Suprapubic skin (tissue), 4 donors: ENCODE data around the gene GRID1. TPM values are rescaled to one million over a fixed set of nuclear protein-coding genes. Genes with fewer than 3 reads are reported as not detected.

ENCODE experiments used
- DNase-seq, 2 donors: peaks; one replicate each; pipeline ENCODE4 v3.0.0-alpha.2; 2019; ENCODE audit warnings: low spot score in 2 of 2
- H3K27ac ChIP-seq: fragments of 200-600 bp; sonication (generic); one replicate; pipeline ENCODE4 v1.5.1; 2019
- H3K27me3 ChIP-seq: fragments of 200-600 bp; sonication (generic); one replicate; pipeline ENCODE4 v1.5.1; 2019
- H3K36me3 ChIP-seq: fragments of 200-600 bp; sonication (generic); one replicate; pipeline ENCODE4 v1.5.1; 2019
- H3K4me1 ChIP-seq: fragments of 200-600 bp; sonication (generic); one replicate; pipeline ENCODE4 v1.5.1; 2019
- H3K4me3 ChIP-seq: fragments of 200-600 bp; sonication (generic); one replicate; pipeline ENCODE4 v1.5.1; 2019; ENCODE audit warnings: mild to moderate bottlenecking
- H3K9me3 ChIP-seq: fragments of 200-600 bp; sonication (generic); one replicate; pipeline ENCODE4 v1.5.1; 2019
- EP300 ChIP-seq: sonication (generic); formaldehyde crosslinking; IDR thresholded peaks from one replicate; pipeline ENCODE4 v1.6.1; 2017; ENCODE audit warnings: antibody characterized with exemption
- POLR2A ChIP-seq, 2 donors: fragments of 450-650 bp; IDR thresholded peaks; one replicate each; pipeline ENCODE4 v1.6.1; 2017; ENCODE audit warnings: antibody characterized with exemption in 2 of 2, mild to moderate bottlenecking in 2 of 2, moderate library complexity in 2 of 2
- POLR2AphosphoS5 ChIP-seq, 3 donors: sonication (generic); formaldehyde crosslinking; IDR thresholded peaks; one replicate each; pipeline ENCODE4 v1.6.1; 2017; ENCODE audit warnings: antibody characterized with exemption in 3 of 3
- WGBS: methylation state at CpG from one replicate; pipeline ENCODE4 v1.1.5; 2018; 5-methylcytosine and 5-hydroxymethylcytosine counted together
- total RNA-seq, 4 donors: library from RNA; depleted of rRNA; stranded (reverse); fragments of >200 nt; gene quantifications; one replicate each; pipeline ENCODE4 v1.1.0, GENCODE V29; 2016
- TF ChIP-seq, protein P1 (sequence below), 2 donors: fragments of 200-600 bp in 1 of 2; fragments of 450-650 bp in 1 of 2; sonication (generic) in 1 of 2; IDR thresholded peaks; one replicate each; pipeline ENCODE4 v1.5.1; 2016 to 2019; ENCODE audit warnings: antibody characterized with exemption in 2 of 2, mild to moderate bottlenecking in 1 of 2, moderate library complexity in 1 of 2

The GRID1 gene
- total RNA-seq, 4 donors from 2014 or later, result 1.8 to 3.1 (median 2.4) TPM

DNA sequence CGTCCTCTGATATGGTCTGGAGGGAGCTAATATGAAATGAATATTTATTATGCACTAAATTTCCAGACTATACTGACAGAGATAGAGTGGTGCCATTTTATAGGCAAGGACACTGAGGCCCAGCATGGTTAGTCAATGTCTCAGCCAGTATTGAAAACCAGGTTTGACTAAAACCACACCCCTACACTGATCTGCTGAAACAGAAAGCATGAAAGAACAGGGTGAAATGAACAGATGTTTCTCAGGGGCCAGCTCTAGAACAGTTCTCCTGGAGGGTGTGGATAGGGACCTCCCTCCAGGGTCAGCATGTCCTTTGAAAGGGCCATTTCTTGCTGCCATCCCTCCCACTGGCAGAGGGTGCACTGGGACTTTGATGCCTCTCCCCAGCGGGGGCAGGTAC, 700.5 kb downstream of the GRID1 start:
- 87% methylated on average over 2 of the region's 2 CpGs for WGBS
- TF ChIP-seq, protein P1, sequence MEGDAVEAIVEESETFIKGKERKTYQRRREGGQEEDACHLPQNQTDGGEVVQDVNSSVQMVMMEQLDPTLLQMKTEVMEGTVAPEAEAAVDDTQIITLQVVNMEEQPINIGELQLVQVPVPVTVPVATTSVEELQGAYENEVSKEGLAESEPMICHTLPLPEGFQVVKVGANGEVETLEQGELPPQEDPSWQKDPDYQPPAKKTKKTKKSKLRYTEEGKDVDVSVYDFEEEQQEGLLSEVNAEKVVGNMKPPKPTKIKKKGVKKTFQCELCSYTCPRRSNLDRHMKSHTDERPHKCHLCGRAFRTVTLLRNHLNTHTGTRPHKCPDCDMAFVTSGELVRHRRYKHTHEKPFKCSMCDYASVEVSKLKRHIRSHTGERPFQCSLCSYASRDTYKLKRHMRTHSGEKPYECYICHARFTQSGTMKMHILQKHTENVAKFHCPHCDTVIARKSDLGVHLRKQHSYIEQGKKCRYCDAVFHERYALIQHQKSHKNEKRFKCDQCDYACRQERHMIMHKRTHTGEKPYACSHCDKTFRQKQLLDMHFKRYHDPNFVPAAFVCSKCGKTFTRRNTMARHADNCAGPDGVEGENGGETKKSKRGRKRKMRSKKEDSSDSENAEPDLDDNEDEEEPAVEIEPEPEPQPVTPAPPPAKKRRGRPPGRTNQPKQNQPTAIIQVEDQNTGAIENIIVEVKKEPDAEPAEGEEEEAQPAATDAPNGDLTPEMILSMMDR (IDR thresholded peaks at IDR 0.05), result no peak
- TF ChIP-seq POLR2A (IDR thresholded peaks at IDR 0.05) (no peak), POLR2AphosphoS5 (IDR thresholded peaks at IDR 0.05) (no peak), EP300 (no peak)
- Histone ChIP-seq H3K27ac (no peak overlapping the region), H3K36me3 (no peaks in the 10 kb centered on the region), H3K9me3 (no peaks in the 10 kb centered on the region), H3K4me3 (no peak overlapping the region), H3K4me1 (no peaks in the 10 kb centered on the region), H3K27me3 (no peaks in the 10 kb centered on the region)
- DNase-seq, result no peak

DNA sequence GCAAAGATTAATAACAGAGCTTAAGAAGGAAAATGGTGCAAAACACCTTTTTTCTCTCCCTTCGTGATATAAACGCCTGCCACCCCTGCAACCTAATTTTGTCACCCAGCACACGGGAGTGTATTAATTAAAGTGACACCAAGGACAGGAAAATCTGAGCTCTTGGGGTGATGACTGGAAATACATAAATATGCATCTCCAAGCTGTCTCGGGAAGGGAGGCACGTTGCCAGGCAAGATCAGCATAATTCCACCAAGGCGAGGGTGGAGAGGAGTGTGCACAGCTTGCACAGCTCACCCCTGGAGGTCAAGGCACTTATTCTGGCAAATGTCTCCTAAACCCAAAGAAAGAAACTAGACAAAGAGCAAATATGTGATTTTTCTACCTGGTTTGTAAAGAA, 700.9 kb downstream of the GRID1 start:
- Histone ChIP-seq H3K36me3 (no peaks in the 10 kb centered on the region), H3K4me1 (no peaks in the 10 kb centered on the region), H3K9me3 (no peaks in the 10 kb centered on the region), H3K27me3 (no peaks in the 10 kb centered on the region), H3K27ac (no peak overlapping the region), H3K4me3 (no peak overlapping the region)
- DNase-seq, result no peak
- TF ChIP-seq EP300, result no peak
- no peak for TF ChIP-seq POLR2A (IDR thresholded peaks at IDR 0.05)
- TF ChIP-seq, protein P1 (IDR thresholded peaks at IDR 0.05), result no peak
- no peak for TF ChIP-seq POLR2AphosphoS5 (IDR thresholded peaks at IDR 0.05)
- WGBS, result 59% methylated on average over 6 of the region's 6 CpGs

DNA sequence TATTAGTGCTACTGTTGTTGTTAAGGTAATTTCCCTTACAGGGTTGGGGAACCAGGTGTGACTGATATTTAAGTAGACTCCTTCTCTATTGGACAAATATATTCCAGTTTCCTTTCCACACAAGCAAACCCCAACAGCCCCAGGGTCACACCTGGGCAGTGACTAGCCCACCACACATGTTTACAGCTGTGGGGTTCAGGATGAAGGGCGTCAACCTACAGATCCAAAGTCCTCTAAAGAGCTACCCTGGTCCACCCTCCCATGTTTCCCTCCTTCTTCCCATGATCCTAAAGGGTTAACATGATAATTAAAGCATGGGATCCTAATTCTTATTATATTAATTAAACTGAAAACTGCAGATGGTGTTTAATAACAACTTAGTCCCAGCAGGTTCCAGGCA, 701.5 kb downstream of the GRID1 start:
- Histone ChIP-seq H3K4me1 (no peaks in the 10 kb centered on the region), H3K27ac (no peak overlapping the region), H3K9me3 (no peaks in the 10 kb centered on the region), H3K36me3 (no peaks in the 10 kb centered on the region), H3K4me3 (no peak overlapping the region), H3K27me3 (no peaks in the 10 kb centered on the region)
- no peak for DNase-seq
- WGBS, result 95% methylated on average over 1 of the region's 1 CpG
- TF ChIP-seq EP300 (no peak), POLR2AphosphoS5 (IDR thresholded peaks at IDR 0.05) (no peak), POLR2A (IDR thresholded peaks at IDR 0.05) (no peak)
- TF ChIP-seq, protein P1 (IDR thresholded peaks at IDR 0.05), result no peak

DNA sequence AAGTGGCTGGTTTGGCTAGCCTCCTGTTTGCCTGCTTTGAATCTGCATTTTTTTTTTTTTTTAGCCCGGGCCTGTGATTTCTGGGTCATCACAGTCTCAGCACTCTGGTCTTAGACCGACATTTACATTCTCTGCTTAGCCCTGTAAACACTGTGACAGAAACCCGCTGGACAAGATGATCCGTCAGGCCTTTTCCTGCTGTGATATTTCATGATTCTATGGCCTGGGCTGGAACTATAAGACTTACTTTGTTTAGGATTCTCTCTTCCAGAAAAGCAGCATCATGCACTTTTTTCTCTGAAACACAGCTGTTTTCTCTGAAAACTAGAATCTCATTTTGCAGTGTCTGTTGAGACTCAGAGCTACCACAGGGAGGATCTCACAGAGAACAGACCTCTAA, 705.5 kb downstream of the GRID1 start:
- no peaks in the 10 kb centered on the region for H3K4me1 ChIP-seq
- TF ChIP-seq POLR2AphosphoS5 (IDR thresholded peaks at IDR 0.05) (no peak), EP300 (no peak), POLR2A (IDR thresholded peaks at IDR 0.05) (no peak)
- TF ChIP-seq, protein P1 (IDR thresholded peaks at IDR 0.05), result no peak
- no peak overlapping the region for H3K27ac ChIP-seq
- DNase-seq, result no peak
- no peak overlapping the region for H3K4me3 ChIP-seq
- 74% methylated on average over 4 of the region's 4 CpGs for WGBS
- no peaks in the 10 kb centered on the region for H3K36me3 ChIP-seq
- H3K27me3 ChIP-seq, result no peaks in the 10 kb centered on the region
- no peaks in the 10 kb centered on the region for H3K9me3 ChIP-seq

DNA sequence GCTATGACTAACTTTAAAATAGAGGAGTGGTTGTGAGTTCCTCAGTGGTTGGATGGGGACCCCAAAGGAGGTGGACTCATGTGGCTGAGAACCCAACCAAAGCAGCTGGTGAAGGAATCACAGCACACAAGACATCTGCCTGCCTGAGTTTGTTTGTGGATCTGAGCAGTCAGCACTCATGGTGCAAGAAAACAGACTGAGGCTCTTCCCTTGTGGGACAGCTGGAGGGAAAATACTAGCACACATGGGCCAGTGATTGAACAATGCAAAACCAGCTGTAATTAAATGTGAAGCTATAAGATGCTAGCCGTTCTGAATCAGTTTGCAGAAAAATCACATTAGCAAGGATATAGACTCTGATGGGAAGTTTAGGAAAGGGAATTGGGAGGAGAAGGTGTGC, 707.3 kb downstream of the GRID1 start:
- Histone ChIP-seq H3K27me3 (no peaks in the 10 kb centered on the region), H3K36me3 (no peaks in the 10 kb centered on the region), H3K9me3 (no peaks in the 10 kb centered on the region), H3K4me1 (no peaks in the 10 kb centered on the region), H3K4me3 (no peak overlapping the region), H3K27ac (no peak overlapping the region)
- no peak for DNase-seq
- 92% methylated on average over 1 of the region's 1 CpG for WGBS
- TF ChIP-seq, protein P1 (IDR thresholded peaks at IDR 0.05), result no peak
- TF ChIP-seq POLR2A (IDR thresholded peaks at IDR 0.05) (no peak), EP300 (no peak), POLR2AphosphoS5 (IDR thresholded peaks at IDR 0.05) (no peak)
